Endothelial cell of umbilical vein (primary cell): ENCODE measurements around the gene UBC. TPM values are rescaled to one million over a fixed set of nuclear protein-coding genes. Genes with fewer than 3 reads are reported as not detected.

Source experiments
- Bru-seq: library from RNA; stranded (reverse); fragments of 400-500 nt; gene quantifications from one replicate; lab custom pipeline; 2021; lab: Mats Ljungman, UMichigan
- BruChase-seq, 2 experiments: library from RNA; stranded (reverse); fragments of 400-500 nt; gene quantifications; one replicate each; lab custom pipeline; 2021; lab: Mats Ljungman, UMichigan
- BruUV-seq: library from RNA; stranded (reverse); fragments of 400-500 nt; replicated peaks from 2 replicates; lab custom pipeline; 2021; lab: Mats Ljungman, UMichigan
- CTCF ChIA-PET: fragments of 300-600, 350-600 bp; sonication (Branson Sonifier 250); formaldehyde crosslinking; loops from one replicate; lab custom pipeline; 2021; ENCODE audit warnings: antibody characterized with exemption, inconsistent platforms; lab: Charles Lee
- POLR2A ChIA-PET: fragments of 300-600, 350-600 bp; sonication (Branson Sonifier 250); formaldehyde crosslinking; loops from one replicate; lab custom pipeline; 2021; ENCODE audit warnings: antibody characterized with exemption, inconsistent platforms; lab: Charles Lee
- DNase-seq: peaks from one replicate; pipeline ENCODE4 v3.0.0-alpha.2; 2011; ENCODE audit warnings: low read depth, low spot score
- FAIRE-seq: peaks from 2 replicates; lab custom pipeline; 2011; peaks lifted over from hg19 to GRCh38; lab: Jason Lieb, UNC
- H2AFZ ChIP-seq: 2 replicates; pipeline ENCODE4 v1.6.0; 2012; ENCODE audit warnings: low read depth, low read length, control low read depth, inconsistent platforms
- H3K27ac ChIP-seq: 2 replicates; pipeline ENCODE4 v1.5.1; 2011; ENCODE audit warnings: low read depth, mild to moderate bottlenecking, control low read depth, low read length, moderate library complexity; ENCODE audit not compliant: insufficient read depth
- H3K27me3 ChIP-seq, 2 experiments: 2 replicates each; pipeline versions ENCODE4 v1.6.0 to v1.6.1; 2011; ENCODE audit warnings: low read length in 2 of 2, mixed read lengths in 1 of 2; ENCODE audit not compliant: control insufficient read depth in 2 of 2, insufficient read depth in 2 of 2
- H3K36me3 ChIP-seq, 2 experiments: 2 replicates in 1 of 2; 3 replicates in 1 of 2; pipeline ENCODE4 v1.5.1; 2011; ENCODE audit warnings: low read length in 2 of 2, mild to moderate bottlenecking in 1 of 2, moderate library complexity in 1 of 2; ENCODE audit not compliant: control insufficient read depth in 2 of 2, insufficient read depth in 2 of 2; ENCODE audit errors: extremely low read depth in 1 of 2
- H3K4me1 ChIP-seq: 3 replicates; pipeline ENCODE4 v1.5.1; 2011; ENCODE audit warnings: mild to moderate bottlenecking, low read length; ENCODE audit not compliant: control insufficient read depth, insufficient read depth; ENCODE audit errors: extremely low read depth
- H3K4me2 ChIP-seq: 2 replicates; pipeline ENCODE4 v1.6.1; 2011; ENCODE audit warnings: low read length, control low read depth, mixed read lengths; ENCODE audit not compliant: insufficient read depth
- H3K4me3 ChIP-seq, 3 experiments: fragments of 200-600 bp in 1 of 3; sonication (generic), shearing (Covaris generic) in 1 of 3; replicated peaks in 1 of 3; 2 replicates each; pipeline ENCODE4 v1.5.1; 2011 to 2016; ENCODE audit warnings: control low read depth in 3 of 3, low read length in 3 of 3, mild to moderate bottlenecking in 2 of 3, inconsistent platforms in 1 of 3, low read depth in 1 of 3, moderate library complexity in 1 of 3; ENCODE audit not compliant: insufficient read depth in 1 of 3
- H3K79me2 ChIP-seq: 2 replicates; pipeline ENCODE4 v1.6.0; 2012; ENCODE audit warnings: low read length, inconsistent platforms; ENCODE audit not compliant: control insufficient read depth, insufficient read depth
- H3K9ac ChIP-seq: replicated peaks from 2 replicates; pipeline ENCODE3; 2011; ENCODE audit warnings: low read length, control low read depth; ENCODE audit not compliant: insufficient read depth; ENCODE audit errors: extremely low read depth
- H3K9me1 ChIP-seq: replicated peaks from 3 replicates; pipeline ENCODE4 v1.6.0; 2011; ENCODE audit warnings: mild to moderate bottlenecking, low read length; ENCODE audit not compliant: control insufficient read depth, insufficient read depth; ENCODE audit errors: extremely low read depth
- H3K9me3 ChIP-seq: replicated peaks from 2 replicates; pipeline ENCODE4 v1.5.1; 2012; ENCODE audit warnings: low read length, inconsistent platforms; ENCODE audit not compliant: control insufficient read depth, insufficient read depth
- H4K20me1 ChIP-seq: replicated peaks from 2 replicates; pipeline ENCODE3; 2011; ENCODE audit warnings: mild to moderate bottlenecking, low read length; ENCODE audit not compliant: control insufficient read depth, insufficient read depth; ENCODE audit errors: extremely low read depth
- CTCF ChIP-seq, 2 donors: IDR thresholded peaks; 1 replicate in 1 of 2; 2 replicates in 1 of 2; pipeline ENCODE4 v1.5.1; 2011; ENCODE audit warnings: low read length in 2 of 2, mild to moderate bottlenecking in 2 of 2, moderate library complexity in 2 of 2, control low read depth in 1 of 2, inconsistent platforms in 1 of 2, low read depth in 1 of 2; ENCODE audit not compliant: insufficient read depth in 1 of 2; ENCODE audit errors: extremely low read depth in 1 of 2
- EZH2 ChIP-seq: IDR thresholded peaks from 2 replicates; pipeline ENCODE4 v1.6.1; 2012; ENCODE audit warnings: borderline replicate concordance, low read depth, mild to moderate bottlenecking, moderate library complexity, low read length, inconsistent platforms; ENCODE audit not compliant: severe bottlenecking
- FOS ChIP-seq: IDR thresholded peaks from 2 replicates; pipeline ENCODE4 v1.6.1; 2011; ENCODE audit warnings: mild to moderate bottlenecking, low read length, moderate library complexity, borderline replicate concordance; ENCODE audit not compliant: insufficient read depth
- GATA2 ChIP-seq: IDR thresholded peaks from 2 replicates; pipeline ENCODE4 v1.7.0; 2011; ENCODE audit warnings: low read depth, mild to moderate bottlenecking, moderate library complexity, mixed read lengths, low read length; ENCODE audit not compliant: insufficient read length, insufficient read depth
- JUN ChIP-seq: IDR thresholded peaks from 2 replicates; pipeline ENCODE4 v1.6.1; 2011; ENCODE audit warnings: borderline replicate concordance, low read depth; ENCODE audit not compliant: insufficient read length, insufficient read depth
- MAX ChIP-seq: IDR thresholded peaks from 2 replicates; pipeline ENCODE4 v1.6.1; 2011; ENCODE audit not compliant: insufficient read depth, insufficient read length
- MYC ChIP-seq: IDR thresholded peaks from one replicate; pipeline ENCODE4 v1.6.1; 2011; ENCODE audit warnings: mild to moderate bottlenecking, low read depth, low read length
- POLR2A ChIP-seq: IDR thresholded peaks from 2 replicates; pipeline ENCODE4 v1.6.1; 2012; ENCODE audit warnings: low read depth, mild to moderate bottlenecking, control low read depth, low read length
- POLR2AphosphoS5 ChIP-seq: IDR thresholded peaks from 2 replicates; pipeline ENCODE4 v1.6.1; 2012; ENCODE audit warnings: low read depth, mild to moderate bottlenecking, control low read depth, low read length, moderate library complexity; ENCODE audit not compliant: insufficient read depth
- dilution Hi-C: fragments of 300-500 bp; cut with MboI; formaldehyde crosslinking; loops from one replicate; pipeline ENCODE4 v1.15.0; 2019; ENCODE audit warnings: low sequenced_read_pairs; ENCODE audit not compliant: extremely low pct_ligation_motif_present
- intact Hi-C: fragments of 100-400 bp; cut with micrococcal nuclease; formaldehyde crosslinking; loops from one replicate; pipeline ENCODE4 v1.10.0; 2022
- long read RNA-seq: library from polyadenylated mRNA; stranded (forward); transcript quantifications from one replicate; pipeline ENCODE4 v2.0.0, GENCODE V29; 2021
- polyA minus RNA-seq, 3 experiments: library from RNA; depleted of rRNA, polyadenylated mRNA; stranded (reverse); fragments of >200 nt; gene quantifications; 1 replicate in 1 of 3; 2 replicates in 2 of 3; pipeline ENCODE4 v1.2.3, GENCODE V29; 2011
- polyA plus RNA-seq, 4 experiments: library from polyadenylated mRNA; depleted of rRNA in 3 of 4; stranded (reverse) in 3 of 4; unstranded in 1 of 4; fragments of >200 nt; gene quantifications; 2 replicates each; pipeline versions ENCODE4 v1.2.1 to v1.2.3, GENCODE V29; 2011 to 2012; ENCODE audit warnings: missing spikeins in 1 of 4
- total RNA-seq: library from RNA; stranded (reverse); gene quantifications from 2 replicates; pipeline ENCODE4 v1.2.3, GENCODE V29; 2021

The UBC gene
- total RNA-seq (875 and 911 TPM in 2 replicates), polyA plus RNA-seq (1,040 and 1,305 TPM in 2 replicates), polyA minus RNA-seq (537 and 767 TPM in 2 replicates), Bru-seq, nascent RNA (percentile 98 among the genes with signal in this experiment), BruChase-seq, experiment 1, labeled RNA remaining after a 6-hour chase (percentile 97 among the genes with signal in this experiment), BruChase-seq, experiment 2, labeled RNA remaining after a 2-hour chase (percentile 100 among the genes with signal in this experiment)
- 1,913 and 1,931 TPM in 2 replicates for polyA plus RNA-seq (2011; cell fraction: cytosol; rRNA removed)
- polyA plus RNA-seq (2011; cell fraction: nucleus; rRNA removed): 1,373 and 1,721 TPM in 2 replicates
- 1,239 and 1,518 TPM in 2 replicates for polyA plus RNA-seq (2012)
- 247 TPM for polyA minus RNA-seq (2011; cell fraction: cytosol; rRNA and poly(A)+ RNA removed)
- polyA minus RNA-seq (2011; cell fraction: nucleus; rRNA and poly(A)+ RNA removed): 157 and 183 TPM in 2 replicates
- long read RNA-seq, transcript UBC-205 (1 exons, 3,745 nt): minor isoform, 179 of 1,325 reads
- long read RNA-seq, transcript UBC-201 (2 exons, 2,688 nt): major isoform, 1,119 of 1,325 reads
- long read RNA-seq, partial matches to known transcripts: 4 of 1,325 reads
- long read RNA-seq, other reads (novel, unspliced or antisense): 19 of 1,325 reads

- Histone ChIP-seq H3K9ac (peak within 1 kb of the TSS; percentile 96), H3K4me3 (peak within 1 kb of the TSS; percentile 66 to 94 (median 84)), H3K4me2 (peak within 1 kb of the TSS; percentile 92), H3K4me1 (peaks cover 50% of the 10 kb centered on the region), H3K27ac (peak within 1 kb of the TSS; percentile 95), H3K79me2 (peaks cover 39% of the 10 kb centered on the region), H4K20me1 (peaks cover 11% of the 10 kb centered on the region), H3K9me1 (no peaks in the 10 kb centered on the region), H3K27me3 (no peaks in the 10 kb centered on the region), H3K36me3 (peaks cover 9 to 16% of the 10 kb centered on the region in 2 experiments), H2AFZ (peak within 1 kb of the TSS; percentile 55), H3K9me3 (no peaks in the 10 kb centered on the region)
- intact Hi-C loops (no loop called here), dilution Hi-C loops (no loop called here)
- no peak for TF ChIP-seq GATA2
- TF ChIP-seq CTCF (IDR thresholded peaks at IDR 0.05; ENCODE audit: extremely low read depth in 1 of 2, insufficient read depth in 1 of 2, low read depth in 1 of 2, low read length in 2 of 2): no peak
- TF ChIP-seq POLR2AphosphoS5: peak; percentile 100
- no peak for TF ChIP-seq MAX
- no peak for TF ChIP-seq MYC
- TF ChIP-seq FOS: peak; percentile 67
- TF ChIP-seq EZH2: no peak
- no peak for TF ChIP-seq JUN
- TF ChIP-seq POLR2A: peak; percentile 99
- peak; percentile 64 for FAIRE-seq
- peak; percentile 88 for DNase-seq
- ChIA-PET CTCF (interaction anchor here (0.6 to 4.3 kb wide), 5 partner anchors 8 to 25 kb away, joined by 3 to 64 read pairs (median 8); no protein-coding TSS in a partner anchor), POLR2A (interaction anchor here (0.6 to 3.9 kb wide), 9 partner anchors 9 to 150 kb away, joined by 3 to 46 read pairs (median 5); partner anchors contain the start of gene SCARB1)
- no TSS peak for BruUV-seq
Measured at GRCh38 chr12:124914392-124915238, at the start of gene UBC. Gene UBC, minus strand, starts transcription at chr12:124914650. Its CDS starts 879 bp downstream, at chr12:124913771.
